Measurements from ENCODE around the gene ADCY5.

- no peak for TF ChIP-seq TCF7L2 (IDR thresholded peaks at IDR 0.05; ENCODE audit: low read depth, low read length)
- no peak for TF ChIP-seq CTCF (IDR thresholded peaks at IDR 0.05)
- no peak for TF ChIP-seq POLR2AphosphoS5 (IDR thresholded peaks at IDR 0.05; ENCODE audit: low read depth, low read length)
- no peak for TF ChIP-seq REST (IDR thresholded peaks at IDR 0.05; ENCODE audit: insufficient read depth in 1 of 2, low read depth in 2 of 2, low read length in 1 of 2)
- TF ChIP-seq SIN3A (IDR thresholded peaks at IDR 0.05; ENCODE audit: borderline replicate concordance, insufficient read depth, low read depth, low read length): no peak
Measured at GRCh38 chr3:123392368-123392767, 56.5 kb downstream of the ADCY5 start.

Measured in Panc1 (cell line).